ENCODE results near the gene ARHGAP25. TPM values are rescaled to one million over a fixed set of nuclear protein-coding genes. Genes with fewer than 3 reads are reported as not detected.

ARHGAP25 gene
- total RNA-seq, 1 donor = 3.0 TPM

GRCh38 chr2:68863996-68864395 lies 129.4 kb downstream of the ARHGAP25 start:
- DNase-seq (ENCODE audit: low read depth) = no peak
- no peak overlapping the region for H3K4me3 ChIP-seq (ENCODE audit: low read depth, low read length)
- TF ChIP-seq CTCF (IDR thresholded peaks at IDR 0.05; ENCODE audit: insufficient read depth, low read depth, low read length) = no peak

DNA sequence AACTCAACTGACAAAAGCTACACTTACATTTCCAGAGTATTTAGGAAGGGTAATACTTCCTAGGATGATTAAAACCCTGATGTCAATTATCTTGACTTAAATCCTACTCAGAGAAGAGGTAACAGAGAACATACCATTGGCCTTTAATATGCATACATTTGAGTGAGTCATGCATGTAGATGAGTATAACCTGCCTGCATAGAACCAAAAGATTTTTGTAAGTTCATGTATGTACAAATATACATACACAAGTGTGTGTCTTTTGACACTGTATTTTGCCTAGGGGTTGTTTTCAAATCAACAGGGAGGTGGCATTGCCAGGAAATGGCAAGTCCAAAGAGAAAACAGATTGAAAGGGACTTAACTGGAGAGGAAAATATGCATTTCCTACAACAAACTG lies 130.5 kb downstream of the ARHGAP25 start:
- no peak overlapping the region for H3K4me3 ChIP-seq (ENCODE audit: low read depth, low read length)
- no peak for TF ChIP-seq CTCF (IDR thresholded peaks at IDR 0.05; ENCODE audit: insufficient read depth, low read depth, low read length)
- DNase-seq (ENCODE audit: low read depth) = no peak

DNA sequence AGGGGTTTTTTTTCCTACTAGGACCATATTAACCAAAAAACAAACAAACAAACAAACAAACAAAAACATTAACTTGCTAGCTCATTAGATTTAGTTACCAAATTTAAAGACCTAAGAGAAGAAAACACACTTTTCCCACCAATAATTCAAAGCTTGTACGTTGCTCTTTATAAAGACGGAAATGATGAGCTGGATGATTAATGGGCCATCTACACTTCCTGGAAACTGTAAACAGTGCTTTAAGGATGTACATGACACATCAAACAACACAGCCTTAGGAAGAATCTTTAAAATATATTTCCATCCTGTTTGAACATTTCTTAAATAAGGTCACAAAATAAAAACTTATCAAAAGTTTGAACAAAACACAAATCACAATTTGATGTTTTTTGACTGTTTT lies 135.6 kb downstream of the ARHGAP25 start:
- no peak overlapping the region for H3K4me3 ChIP-seq (ENCODE audit: low read depth, low read length)
- TF ChIP-seq CTCF (IDR thresholded peaks at IDR 0.05; ENCODE audit: insufficient read depth, low read depth, low read length) = no peak
- DNase-seq (ENCODE audit: low read depth) = no peak

DNA sequence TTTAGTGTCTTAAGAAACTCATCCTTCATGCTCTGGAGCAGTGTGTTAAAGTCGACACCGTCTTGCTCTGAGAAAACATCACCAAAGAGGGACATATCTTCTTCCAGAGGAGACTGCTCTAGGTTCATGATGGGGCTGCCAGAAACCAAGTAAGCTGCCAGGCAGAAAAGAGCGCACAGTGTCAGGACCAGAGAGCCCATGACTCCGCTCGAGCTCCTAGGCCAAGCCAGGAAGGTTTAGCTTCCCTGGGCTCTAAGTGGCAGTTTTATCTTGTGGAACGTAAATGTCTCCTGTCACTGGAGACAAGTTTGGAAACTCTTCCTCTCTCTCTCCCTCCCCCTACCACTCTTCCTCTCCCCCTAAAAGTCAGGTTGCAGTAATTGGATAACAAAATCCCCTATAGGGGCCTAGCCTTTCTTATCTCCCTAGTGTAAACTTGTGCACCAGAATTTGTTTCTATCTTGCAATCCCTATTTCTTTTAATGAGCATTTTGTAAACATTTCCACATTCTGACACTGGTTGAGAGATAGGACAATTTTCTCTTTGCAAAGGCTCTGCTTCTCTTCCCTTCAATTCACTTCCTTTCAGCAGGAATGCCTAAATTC lies 136.7 kb downstream of the ARHGAP25 start, which contains the start of gene BMP10:
BMP10 (minus strand) TSS at position 239 of the 606 bp plus-strand sequence; CDS start at position 200, 39 bp downstream.
- H3K4me3 ChIP-seq (ENCODE audit: low read depth, low read length) = no peak within 1 kb of the TSS
- peak; percentile 51 for DNase-seq (ENCODE audit: low read depth)
- no peak for TF ChIP-seq CTCF (IDR thresholded peaks at IDR 0.05; ENCODE audit: insufficient read depth, low read depth, low read length)

Other genes starting within 250 kb of the ARHGAP25 start
- not detected in 2 replicates for gene PROKR1, start 91.2 kb upstream of the ARHGAP25 start, total RNA-seq
- gene BMP10, start 136.6 kb downstream of the ARHGAP25 start, total RNA-seq = not detected in 2 replicates
- not detected in 2 replicates for gene GKN2, start 218.1 kb downstream of the ARHGAP25 start, total RNA-seq
- gene GKN1, start 239.8 kb downstream of the ARHGAP25 start, total RNA-seq = under 0.01 and 0.32 TPM in 2 replicates

Measured in fibroblast of villous mesenchyme (primary cell).